Mucosa of stomach (tissue), 1 donor: Measurements from ENCODE around the gene DHRSX.
"Not testable (repeated sequence)": the region's sequence is repeated elsewhere in the genome, so short reads cannot be mapped to it uniquely, and the experiment has no call there.

ENCODE experiments used
- H3K27me3 ChIP-seq: one replicate; pipeline ENCODE4 v1.7.0; 2013; ENCODE audit warnings: mild to moderate bottlenecking, low read length; ENCODE audit not compliant: control insufficient read depth, insufficient read depth
- H3K36me3 ChIP-seq: one replicate; pipeline ENCODE4 v1.7.0; 2013; ENCODE audit warnings: low read length; ENCODE audit not compliant: control insufficient read depth, insufficient read depth
- H3K4me1 ChIP-seq: one replicate; pipeline ENCODE4 v1.7.0; 2013; ENCODE audit warnings: mild to moderate bottlenecking, low read length; ENCODE audit not compliant: control insufficient read depth, insufficient read depth
- H3K4me3 ChIP-seq: one replicate; pipeline ENCODE4 v1.7.0; 2013; ENCODE audit warnings: low read length
- H3K9ac ChIP-seq: one replicate; pipeline ENCODE4 v1.7.0; 2013; ENCODE audit warnings: mild to moderate bottlenecking, low read length, moderate library complexity
- H3K9me3 ChIP-seq: one replicate; pipeline ENCODE4 v1.7.0; 2013; ENCODE audit warnings: mild to moderate bottlenecking, low read length, moderate library complexity; ENCODE audit not compliant: control insufficient read depth
- donor health status: Pancreatic carcinoma.

Gene DHRSX

DNA sequence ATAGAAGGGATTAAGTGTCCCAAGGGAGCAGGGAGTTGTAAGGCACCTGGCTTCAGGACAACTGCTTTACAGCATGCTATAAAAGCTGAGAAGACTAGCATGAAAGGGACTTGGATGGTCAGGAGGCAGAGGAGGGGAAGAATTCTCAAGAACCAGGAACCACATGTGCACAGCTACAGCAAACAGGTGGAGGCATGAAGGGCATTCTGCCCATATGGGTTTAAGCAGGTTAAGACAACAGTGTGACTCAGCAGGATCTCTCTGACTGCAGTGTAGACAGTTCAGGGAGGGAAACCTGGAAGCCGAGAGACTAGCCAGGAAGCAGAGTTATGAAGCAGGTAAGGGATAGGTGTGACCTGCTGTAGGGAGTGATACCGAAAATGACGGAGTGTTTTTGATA lies 117.0 kb downstream of the DHRSX start:
- H3K4me3 ChIP-seq: no peak overlapping the region
- H3K4me1 ChIP-seq: peaks cover 23% of the 10 kb centered on the region
- H3K36me3 ChIP-seq: no peaks in the 10 kb centered on the region
- no peak overlapping the region for H3K9ac ChIP-seq
- no peaks in the 10 kb centered on the region for H3K9me3 ChIP-seq
- no peaks in the 10 kb centered on the region for H3K27me3 ChIP-seq

DNA sequence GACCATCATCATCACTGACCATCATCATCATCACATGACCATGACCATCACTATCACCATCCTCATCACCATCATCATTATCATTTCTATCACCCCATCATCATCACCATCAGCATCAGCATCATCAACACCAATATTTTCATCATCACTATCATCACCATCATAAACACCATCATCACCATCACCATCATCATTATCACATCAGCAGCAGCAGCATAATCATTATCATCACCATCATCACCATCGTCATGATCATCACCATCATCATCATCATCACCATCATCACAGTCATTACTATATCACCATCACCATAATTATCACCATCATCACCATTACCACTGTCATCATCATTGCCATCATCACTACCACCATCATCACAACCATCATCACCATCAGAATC lies 117.6 kb downstream of the DHRSX start:
- Histone ChIP-seq H3K4me3 (no peak overlapping the region), H3K9me3 (no peaks in the 10 kb centered on the region), H3K9ac (no peak overlapping the region)

DNA sequence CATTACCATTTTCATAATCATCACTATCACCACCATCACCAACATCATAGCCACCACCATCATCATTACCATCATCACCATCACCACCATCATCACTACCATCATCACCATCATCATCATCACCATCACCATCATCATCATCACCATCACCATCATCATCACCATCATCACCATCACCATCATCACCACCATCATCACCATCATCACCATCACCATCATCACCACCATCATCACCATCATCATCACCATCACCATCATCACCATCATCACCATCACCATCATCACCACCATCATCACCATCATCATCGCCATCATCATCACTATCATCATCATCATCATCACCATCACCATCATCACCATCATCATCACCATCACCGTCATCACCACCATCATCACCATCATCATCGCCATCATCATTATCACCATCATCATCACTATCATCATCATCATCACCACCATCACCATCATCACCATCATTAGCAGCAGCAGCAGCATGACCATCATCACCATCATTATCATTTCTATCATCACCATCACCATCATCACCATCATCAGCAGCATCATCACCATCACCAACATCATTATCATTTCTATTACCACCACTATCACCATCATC lies 118.2 kb downstream of the DHRSX start:
- H3K36me3 ChIP-seq, H3K4me3 ChIP-seq, H3K27me3 ChIP-seq, H3K9me3 ChIP-seq, H3K9ac ChIP-seq: not testable (repeated sequence)
- H3K4me1 ChIP-seq: peaks cover 18% of the 10 kb centered on the region

More for the DNA sequence above, 117.6 kb downstream of the DHRSX start:
- Histone ChIP-seq H3K36me3 (no peaks in the 10 kb centered on the region), H3K4me1 (peaks cover 23% of the 10 kb centered on the region), H3K27me3 (no peaks in the 10 kb centered on the region)

DNA sequence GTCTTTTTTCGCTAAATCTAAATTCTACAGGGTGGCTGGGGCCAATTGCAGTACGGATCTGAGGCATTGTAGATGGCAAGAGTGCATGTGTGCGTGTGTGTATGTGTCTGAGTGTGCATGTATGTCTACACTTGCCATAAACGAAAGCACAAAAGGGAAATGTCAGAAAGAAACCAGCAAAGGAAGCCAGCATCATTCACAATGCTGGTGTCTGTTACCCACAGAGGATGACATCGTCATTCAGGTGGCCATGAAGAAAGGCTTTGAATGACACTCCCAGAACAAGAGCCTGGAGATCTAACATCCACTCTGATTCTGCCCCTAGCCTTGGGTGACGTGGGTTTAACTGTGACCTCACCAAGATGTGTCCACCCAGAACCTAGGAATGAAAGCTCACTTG lies 124.6 kb downstream of the DHRSX start:
- Histone ChIP-seq H3K9me3 (no peaks in the 10 kb centered on the region), H3K9ac (no peak overlapping the region), H3K4me3 (no peak overlapping the region), H3K27me3 (no peaks in the 10 kb centered on the region), H3K4me1 (no peaks in the 10 kb centered on the region), H3K36me3 (no peaks in the 10 kb centered on the region)

DNA sequence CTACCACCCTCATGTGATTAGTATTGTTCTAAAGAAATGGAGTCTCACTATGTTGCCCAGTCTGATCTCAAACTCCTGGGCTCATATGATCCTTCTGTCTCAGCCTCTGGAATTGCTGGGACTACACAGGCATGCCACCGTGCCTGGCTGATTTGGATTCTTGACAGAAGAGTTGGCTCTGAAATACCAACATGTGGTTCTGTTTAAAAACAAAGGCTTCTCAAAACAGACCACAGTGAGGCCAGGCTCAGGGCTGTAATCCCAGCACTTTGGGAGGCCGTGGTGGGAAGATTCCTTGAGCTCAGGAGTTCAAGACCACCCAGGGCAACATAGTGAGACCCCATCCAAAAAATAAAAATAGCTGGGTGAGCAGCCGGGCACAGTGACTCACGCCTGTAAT lies 126.7 kb downstream of the DHRSX start:
- no peak overlapping the region for H3K4me3 ChIP-seq
- H3K27me3 ChIP-seq: no peaks in the 10 kb centered on the region
- no peak overlapping the region for H3K9ac ChIP-seq
- H3K4me1 ChIP-seq: no peaks in the 10 kb centered on the region
- no peaks in the 10 kb centered on the region for H3K36me3 ChIP-seq
- H3K9me3 ChIP-seq: no peaks in the 10 kb centered on the region

DNA sequence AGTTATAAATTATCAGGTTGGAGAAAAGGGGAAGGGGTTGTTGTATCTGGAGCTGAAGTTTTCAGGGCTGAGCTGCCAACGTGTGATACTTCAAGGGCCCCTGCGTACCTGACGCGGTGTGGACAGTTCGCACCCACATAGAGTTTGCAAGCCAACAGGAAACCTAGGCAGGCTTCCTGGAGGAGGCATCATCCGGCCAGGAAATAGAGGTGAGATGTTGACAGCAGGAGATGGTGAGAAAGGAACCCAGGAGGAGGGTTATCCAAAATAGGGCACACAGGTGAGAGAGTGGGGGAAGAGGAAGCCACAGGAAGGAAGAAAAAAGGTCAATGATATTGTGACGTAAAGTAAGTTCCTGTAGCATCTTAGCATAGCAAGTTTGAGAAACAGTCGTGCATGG lies 127.2 kb downstream of the DHRSX start:
- H3K9me3 ChIP-seq: no peaks in the 10 kb centered on the region
- H3K27me3 ChIP-seq: no peaks in the 10 kb centered on the region
- no peak overlapping the region for H3K4me3 ChIP-seq
- H3K9ac ChIP-seq: no peak overlapping the region
- no peaks in the 10 kb centered on the region for H3K36me3 ChIP-seq
- H3K4me1 ChIP-seq: no peaks in the 10 kb centered on the region

DNA sequence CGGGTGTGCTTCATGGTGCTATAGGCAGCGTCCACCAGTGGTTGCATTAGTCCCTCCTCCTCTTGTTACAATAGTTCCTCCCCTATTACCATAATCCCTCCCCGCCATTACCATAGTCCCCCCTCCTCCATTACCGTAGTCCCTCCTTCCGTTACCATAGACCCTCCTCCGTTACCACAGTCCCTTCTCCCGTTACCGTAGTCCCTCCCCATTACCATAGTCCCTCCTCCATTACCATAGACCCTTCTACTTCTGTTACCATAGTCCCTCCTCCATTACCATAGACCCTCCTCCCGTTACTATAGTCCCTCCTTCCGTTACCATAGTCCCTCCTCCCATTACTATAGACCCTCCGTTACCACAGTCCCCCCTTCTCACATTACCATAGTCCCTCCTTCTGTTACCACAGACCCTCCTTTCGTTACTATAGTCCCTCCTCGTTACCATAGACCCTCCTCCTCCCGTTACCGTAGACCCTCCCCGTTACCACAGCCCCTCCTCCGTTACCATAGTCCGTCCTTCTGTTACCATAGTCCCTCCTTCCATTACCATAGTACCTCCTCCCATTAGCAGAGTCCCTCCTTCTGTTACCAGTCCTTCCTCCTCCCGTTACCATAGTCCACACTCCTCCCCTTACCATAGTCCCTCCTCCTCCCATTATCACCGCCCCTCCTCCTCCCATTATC lies 129.6 kb downstream of the DHRSX start:
- no peaks in the 10 kb centered on the region for H3K4me1 ChIP-seq
- no peaks in the 10 kb centered on the region for H3K9me3 ChIP-seq
- no peak overlapping the region for H3K4me3 ChIP-seq
- no peaks in the 10 kb centered on the region for H3K36me3 ChIP-seq
- no peak overlapping the region for H3K9ac ChIP-seq
- H3K27me3 ChIP-seq: no peaks in the 10 kb centered on the region

DNA sequence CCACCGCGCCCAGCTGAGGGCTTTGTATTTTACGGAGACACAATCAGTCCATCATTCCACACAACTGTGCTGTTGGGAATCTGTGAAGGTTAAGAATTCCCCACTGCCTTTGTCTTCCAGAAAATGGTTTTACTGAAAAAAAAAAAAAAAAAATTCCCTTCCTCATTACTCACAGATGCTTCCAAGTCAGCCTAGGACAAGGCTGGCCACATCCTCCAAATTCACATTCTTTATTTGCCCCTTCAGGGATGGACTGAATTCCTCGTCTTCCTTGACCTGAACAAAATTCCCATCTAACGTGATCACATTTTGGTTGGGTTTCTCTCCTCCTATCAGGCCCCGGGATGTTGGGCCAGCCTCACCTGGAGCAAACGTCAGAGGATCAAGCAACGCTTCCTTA lies 130.3 kb downstream of the DHRSX start:
- Histone ChIP-seq H3K4me1 (no peaks in the 10 kb centered on the region), H3K9ac (no peak overlapping the region), H3K27me3 (no peaks in the 10 kb centered on the region), H3K36me3 (no peaks in the 10 kb centered on the region), H3K9me3 (no peaks in the 10 kb centered on the region), H3K4me3 (no peak overlapping the region)

DNA sequence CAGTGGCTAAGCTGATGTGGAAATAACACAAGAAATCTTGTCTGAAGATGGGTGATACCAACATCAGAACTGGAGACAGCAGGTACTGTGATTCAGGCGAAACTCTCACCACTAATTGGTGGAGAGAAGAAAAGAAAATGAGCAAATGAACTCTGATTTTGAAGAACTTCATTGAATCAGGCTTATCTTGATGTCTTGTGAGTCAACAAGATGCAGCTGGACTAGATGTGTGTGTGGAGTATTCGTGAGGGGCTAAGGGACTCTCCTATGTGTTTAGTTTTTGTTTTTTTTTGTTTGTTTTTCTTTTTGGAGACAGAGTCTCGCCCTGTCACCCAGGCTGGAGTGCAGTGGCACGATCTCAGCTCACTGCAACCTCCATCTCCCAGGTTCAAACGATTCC lies 131.6 kb downstream of the DHRSX start:
- no peaks in the 10 kb centered on the region for H3K36me3 ChIP-seq
- no peaks in the 10 kb centered on the region for H3K4me1 ChIP-seq
- no peaks in the 10 kb centered on the region for H3K27me3 ChIP-seq
- H3K9ac ChIP-seq: no peak overlapping the region
- no peak overlapping the region for H3K4me3 ChIP-seq
- no peaks in the 10 kb centered on the region for H3K9me3 ChIP-seq

DNA sequence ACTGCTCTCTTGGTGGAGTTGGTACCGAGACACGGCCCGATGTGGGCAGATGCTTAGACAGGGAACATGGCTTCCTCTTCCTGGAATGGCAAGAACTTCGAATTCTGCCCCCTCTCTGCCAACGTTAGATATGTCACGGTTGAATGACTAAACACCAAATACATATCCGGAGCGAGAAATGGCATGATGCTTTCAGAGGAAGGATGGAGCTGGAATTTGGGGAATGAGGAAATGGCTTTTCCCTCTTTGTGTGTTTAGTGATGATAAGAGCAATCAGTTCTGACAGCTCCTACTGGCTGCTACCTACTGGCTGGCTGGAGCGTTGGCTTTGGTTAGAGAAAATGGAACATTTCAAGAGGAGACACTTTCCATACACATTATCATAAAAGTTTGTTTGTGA lies 140.0 kb downstream of the DHRSX start:
- H3K4me1 ChIP-seq: no peaks in the 10 kb centered on the region
- H3K27me3 ChIP-seq: no peaks in the 10 kb centered on the region
- H3K4me3 ChIP-seq: no peak overlapping the region
- H3K9me3 ChIP-seq: no peaks in the 10 kb centered on the region
- no peaks in the 10 kb centered on the region for H3K36me3 ChIP-seq
- H3K9ac ChIP-seq: no peak overlapping the region

DNA sequence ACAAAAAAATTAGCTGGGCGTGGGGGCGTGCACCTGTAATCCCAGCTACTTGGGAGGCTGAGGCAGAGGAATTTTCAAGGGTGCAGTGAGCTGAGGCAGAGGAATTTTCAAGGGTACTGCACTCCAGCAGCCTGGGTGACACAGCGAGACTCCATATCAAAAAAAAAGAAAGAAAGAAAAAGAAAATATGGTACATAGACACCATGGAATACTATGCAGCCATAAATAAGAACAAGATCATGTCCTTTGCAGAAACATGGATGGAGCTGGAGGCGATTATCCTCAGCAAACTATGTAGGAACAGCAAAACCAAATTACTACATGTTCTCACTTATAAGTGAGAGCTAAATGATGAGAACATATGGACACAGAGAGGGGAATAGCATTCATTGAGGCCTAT lies 141.3 kb downstream of the DHRSX start:
- not testable (repeated sequence) for H3K36me3 ChIP-seq, H3K9me3 ChIP-seq, H3K27me3 ChIP-seq, H3K4me3 ChIP-seq, H3K9ac ChIP-seq, H3K4me1 ChIP-seq

DNA sequence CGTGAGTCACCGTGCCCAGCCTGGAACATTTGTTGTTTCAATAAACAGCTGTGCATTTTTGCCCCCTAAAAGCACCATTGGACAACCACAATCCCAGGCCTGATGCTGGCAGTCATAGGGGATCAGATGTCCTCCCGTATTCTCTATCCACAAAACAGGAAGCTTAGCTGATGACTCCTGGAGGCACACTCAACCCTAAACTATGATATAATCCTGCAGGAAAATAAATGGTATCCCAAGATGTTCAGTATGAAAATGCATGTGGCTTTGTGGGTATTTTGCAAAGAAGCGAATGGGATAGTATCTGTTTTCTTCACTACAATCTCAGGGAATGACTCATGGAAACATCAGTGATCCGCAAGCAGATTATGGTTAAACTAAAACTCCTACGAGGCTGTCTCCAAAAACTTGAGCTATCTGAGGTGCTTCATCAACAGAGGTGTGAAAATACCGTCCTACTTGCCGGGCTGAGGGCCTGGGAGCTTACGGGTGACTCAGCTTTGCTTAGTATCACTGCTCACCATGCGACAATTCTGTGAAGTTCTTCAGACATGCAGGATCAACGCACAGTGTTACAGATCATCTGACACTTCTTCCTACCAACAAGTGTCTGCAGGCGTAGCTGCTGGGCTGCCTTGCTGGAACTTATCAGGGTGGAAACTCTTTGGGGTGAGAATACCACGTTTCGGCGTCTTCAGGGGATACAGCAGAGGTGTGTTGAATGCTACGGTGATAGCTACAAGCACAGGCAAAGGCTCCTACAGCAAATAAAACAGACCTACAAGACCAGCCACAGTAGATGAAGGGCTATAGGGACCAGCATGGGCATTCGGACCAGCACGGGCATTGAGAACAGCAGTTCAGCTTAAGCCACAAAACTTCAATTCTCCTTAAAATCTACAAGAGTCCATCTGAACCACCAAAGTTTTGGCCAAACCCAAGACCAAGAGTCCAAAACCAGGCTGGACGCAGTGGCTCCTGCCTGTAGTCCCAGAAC lies 148.5 kb downstream of the DHRSX start:
- Histone ChIP-seq H3K4me1 (no peaks in the 10 kb centered on the region), H3K9ac (no peak overlapping the region), H3K4me3 (no peak overlapping the region), H3K36me3 (no peaks in the 10 kb centered on the region), H3K27me3 (no peaks in the 10 kb centered on the region), H3K9me3 (no peaks in the 10 kb centered on the region)
